B cell (primary cell): Measurements from ENCODE around the gene SPATA2L. TPM values are rescaled to one million over a fixed set of nuclear protein-coding genes. Genes with fewer than 3 reads are reported as not detected.
A peak's percentile ranks its signal among the peaks of the same experiment; 100 is the strongest.

ENCODE experiments used
- ATAC-seq: fragments of 200-7000 bp; cut with Tn5 transposase; one replicate; pipeline ENCODE4 v1.10.0; 2021; ENCODE audit warnings: low read depth, mild to moderate bottlenecking, moderate number of reproducible peaks, moderate library complexity
- CTCF ChIA-PET: fragments of 350-600 bp; sonication (Branson Sonifier 250); formaldehyde crosslinking; loops from one replicate; lab custom pipeline; 2021; ENCODE audit warnings: antibody characterized with exemption, inconsistent platforms; lab: Charles Lee
- POLR2A ChIA-PET: fragments of 350-600 bp; sonication (Branson Sonifier 250); formaldehyde crosslinking; loops from one replicate; lab custom pipeline; 2021; ENCODE audit warnings: antibody characterized with exemption; lab: Charles Lee
- DNase-seq: peaks from one replicate; pipeline ENCODE4 v3.0.0; 2013
- H2AFZ ChIP-seq: 2 replicates; pipeline ENCODE4 v1.6.1; 2012; ENCODE audit warnings: mild to moderate bottlenecking, low read depth, low read length; ENCODE audit not compliant: insufficient read depth, poor library complexity, severe bottlenecking
- H3K27ac ChIP-seq, 2 donors: 1 replicate in 1 of 2; 2 replicates in 1 of 2; pipeline ENCODE4 v1.5.1; 2012 to 2013; ENCODE audit warnings: low read length in 2 of 2, mild to moderate bottlenecking in 2 of 2, moderate library complexity in 1 of 2
- H3K27me3 ChIP-seq, 4 experiments: fragments of 200-600 bp in 1 of 4; sonication (generic) in 1 of 4; replicated peaks in 1 of 4; 1 replicate in 2 of 4; 2 replicates in 2 of 4; pipeline versions ENCODE4 v1.6.1 to v1.7.0; 2013 to 2016; ENCODE audit warnings: low read length in 3 of 4, mild to moderate bottlenecking in 2 of 4, mixed read lengths in 1 of 4, moderate library complexity in 1 of 4; ENCODE audit not compliant: insufficient read depth in 4 of 4, control insufficient read depth in 3 of 4; ENCODE audit errors: control extremely low read depth in 1 of 4
- H3K36me3 ChIP-seq, 2 experiments: replicated peaks in 1 of 2; 1 replicate in 1 of 2; 2 replicates in 1 of 2; pipeline versions ENCODE4 v1.6.1 to v1.7.1; 2013; ENCODE audit warnings: low read length in 1 of 2; ENCODE audit not compliant: insufficient read depth in 2 of 2, control insufficient read depth in 1 of 2; ENCODE audit errors: control extremely low read depth in 1 of 2, extremely low read depth in 1 of 2
- H3K4me1 ChIP-seq, 2 donors: fragments of 200-600 bp in 1 of 2; sonication (generic) in 1 of 2; 1 replicate in 1 of 2; 2 replicates in 1 of 2; pipeline versions ENCODE4 v1.5.1 to v1.6.1; 2013 to 2017; ENCODE audit warnings: low read length in 2 of 2; ENCODE audit not compliant: control insufficient read depth in 2 of 2, insufficient read depth in 2 of 2
- H3K4me2 ChIP-seq: replicated peaks from 2 replicates; pipeline ENCODE3; 2012; ENCODE audit warnings: mild to moderate bottlenecking, low read depth, low read length; ENCODE audit not compliant: poor library complexity, severe bottlenecking
- H3K4me3 ChIP-seq, 5 experiments: fragments of 200-600 bp in 1 of 5; sonication (generic) in 1 of 5; 1 replicate in 3 of 5; 2 replicates in 2 of 5; pipeline versions ENCODE4 v1.5.1 to v1.7.0; 2011 to 2016; ENCODE audit warnings: low read length in 4 of 5, mild to moderate bottlenecking in 4 of 5, low read depth in 2 of 5, control low read depth in 1 of 5, moderate library complexity in 1 of 5; ENCODE audit not compliant: insufficient read depth in 1 of 5; ENCODE audit errors: control extremely low read depth in 1 of 5, extremely low read depth in 1 of 5
- H3K79me2 ChIP-seq: fragments of 200-600 bp; sonication (generic); one replicate; pipeline ENCODE4 v1.6.0; 2016; ENCODE audit warnings: low read length; ENCODE audit not compliant: control insufficient read depth, insufficient read depth
- H3K9ac ChIP-seq: fragments of 200-600 bp; sonication (generic); 2 replicates; pipeline ENCODE4 v1.6.1; 2017; ENCODE audit warnings: mild to moderate bottlenecking, low read length, moderate library complexity
- H3K9me3 ChIP-seq, 3 donors: one replicate each; pipeline versions ENCODE4 v1.6.1 to v1.7.1; 2013; ENCODE audit warnings: low read length in 2 of 3; ENCODE audit not compliant: control insufficient read depth in 2 of 3, insufficient read depth in 1 of 3; ENCODE audit errors: control extremely low read depth in 1 of 3
- H4K20me1 ChIP-seq: 2 replicates; pipeline ENCODE4 v1.6.0; 2012; ENCODE audit warnings: mild to moderate bottlenecking, low read length; ENCODE audit not compliant: insufficient read depth, control insufficient read depth, poor library complexity, severe bottlenecking
- H3K27ac Mint-ChIP-seq: one replicate; pipeline ENCODE4 v1.8.0; 2021; ENCODE audit warnings: mixed read lengths
- H3K27me3 Mint-ChIP-seq: one replicate; pipeline ENCODE4 v1.8.0; 2021; ENCODE audit warnings: mixed read lengths
- H3K4me1 Mint-ChIP-seq: one replicate; pipeline ENCODE4 v1.8.0; 2021; ENCODE audit warnings: mixed read lengths
- H3K4me3 Mint-ChIP-seq: one replicate; pipeline ENCODE4 v1.8.0; 2021; ENCODE audit warnings: mixed read lengths
- H3K9me3 Mint-ChIP-seq: one replicate; pipeline ENCODE4 v1.8.0; 2022; ENCODE audit warnings: mixed read lengths; ENCODE audit not compliant: insufficient read depth
- WGBS: methylation state at CpG from one replicate; pipeline ENCODE4 v1.1.5; 2013; ENCODE audit warnings: missing lambda C conversion rate; ENCODE audit not compliant: insufficient coverage; 5-methylcytosine and 5-hydroxymethylcytosine counted together
- intact Hi-C: fragments of 100-400 bp; cut with micrococcal nuclease; formaldehyde crosslinking; loops from one replicate; pipeline ENCODE4 v1.10.0; 2022
- polyA minus RNA-seq: library from RNA; depleted of rRNA, polyadenylated mRNA; stranded (reverse); fragments of >200 nt; gene quantifications from 2 replicates; pipeline ENCODE4 v1.2.3, GENCODE V29; 2012
- polyA plus RNA-seq: library from polyadenylated mRNA; depleted of rRNA; stranded (reverse); fragments of >200 nt; gene quantifications from 2 replicates; pipeline ENCODE4 v1.2.3, GENCODE V29; 2012
- total RNA-seq, 2 donors: library from RNA; stranded (reverse); fragments of 120-200 nt in 1 of 2; gene quantifications; 1 replicate in 1 of 2; 2 replicates in 1 of 2; pipeline versions ENCODE4 v1.2.3 to v1.2.4, GENCODE V29; 2013 to 2022
- TF ChIP-seq, protein P1 (sequence below): fragments of 200-600 bp; IDR thresholded peaks from one replicate; pipeline ENCODE4 v1.8.0; 2022; ENCODE audit warnings: antibody characterized with exemption, mild to moderate bottlenecking

The SPATA2L gene, protein sequence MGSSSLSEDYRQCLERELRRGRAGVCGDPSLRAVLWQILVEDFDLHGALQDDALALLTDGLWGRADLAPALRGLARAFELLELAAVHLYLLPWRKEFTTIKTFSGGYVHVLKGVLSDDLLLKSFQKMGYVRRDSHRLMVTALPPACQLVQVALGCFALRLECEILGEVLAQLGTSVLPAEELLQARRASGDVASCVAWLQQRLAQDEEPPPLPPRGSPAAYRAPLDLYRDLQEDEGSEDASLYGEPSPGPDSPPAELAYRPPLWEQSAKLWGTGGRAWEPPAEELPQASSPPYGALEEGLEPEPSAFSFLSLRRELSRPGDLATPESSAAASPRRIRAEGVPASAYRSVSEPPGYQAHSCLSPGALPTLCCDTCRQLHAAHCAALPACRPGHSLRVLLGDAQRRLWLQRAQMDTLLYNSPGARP
- total RNA-seq (15.9 and 16.4 TPM in 2 replicates), polyA plus RNA-seq (32.1 and 33.0 TPM in 2 replicates), polyA minus RNA-seq (54.4 and 76.7 TPM in 2 replicates)
- total RNA-seq (2013) = 6.6 TPM

DNA sequence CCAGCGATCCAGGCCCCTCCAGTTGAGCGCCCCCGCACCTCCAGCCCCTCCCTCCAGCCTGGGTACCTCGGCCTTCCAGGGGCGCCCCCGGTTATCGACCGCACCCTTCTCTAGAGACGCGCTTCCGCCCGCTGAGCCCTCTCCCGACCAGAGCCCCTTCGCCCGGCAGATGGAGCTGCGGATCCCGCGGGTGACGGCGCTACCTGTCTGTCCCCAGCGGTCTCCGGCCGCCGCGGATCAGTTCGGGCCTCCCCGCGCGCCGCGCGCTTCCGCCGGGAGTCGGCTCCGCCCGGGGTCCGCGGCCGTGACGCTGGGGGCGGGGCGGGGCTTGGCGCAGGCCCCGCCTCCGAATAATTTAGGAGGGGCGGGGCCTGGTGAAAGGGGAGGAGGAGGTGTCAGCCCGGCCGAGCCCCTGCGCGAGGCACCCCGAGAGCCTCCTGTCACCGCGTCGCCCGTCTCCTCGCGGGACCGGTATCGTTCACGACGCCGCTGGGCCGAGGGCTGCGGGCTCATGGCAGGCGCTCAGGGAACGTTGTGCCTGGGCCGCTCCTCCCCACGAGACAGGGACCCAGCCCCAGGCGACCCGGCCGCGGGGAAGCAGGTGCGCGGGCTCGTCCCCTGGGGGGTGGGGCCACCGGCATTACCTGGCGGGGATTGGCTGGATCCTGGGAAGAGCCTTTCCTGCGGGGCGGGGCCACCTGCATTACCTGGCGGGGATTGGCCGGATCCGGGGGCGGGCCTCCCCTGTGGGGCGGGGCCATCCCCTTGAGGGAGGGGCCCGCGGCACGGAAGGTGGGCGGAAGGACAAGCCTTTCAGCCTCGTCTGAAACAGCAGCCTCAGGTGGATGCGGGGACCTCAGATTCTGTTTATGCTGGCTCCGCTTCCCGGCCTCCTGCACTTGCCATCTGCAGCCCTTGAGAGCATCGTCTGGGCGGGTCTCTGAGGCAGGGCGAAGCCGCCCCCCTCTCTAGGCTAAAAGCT, at the start of gene SPATA2L:
TSS of gene SPATA2L (minus strand) at position 281 of the 982 bp plus-strand sequence. CDS start 473 bp downstream, outside the sequence.
- Histone ChIP-seq H3K4me2 (peak within 1 kb of the TSS; percentile 96), H3K4me3 (peak within 1 kb of the TSS; percentile 17 to 73 (median 68)), H3K4me1 (peaks cover 21 to 32% of the 10 kb centered on the region in 2 donors), H4K20me1 (peaks cover 32% of the 10 kb centered on the region), H2AFZ (peak within 1 kb of the TSS; percentile 94), H3K27me3 (no peaks in the 10 kb centered on the region), H3K9me3 (no peaks in the 10 kb centered on the region), H3K36me3 (peaks cover 0 to 4% of the 10 kb centered on the region in 2 experiments), H3K9ac (peak within 1 kb of the TSS; percentile 61), H3K79me2 (peaks cover 9% of the 10 kb centered on the region), H3K27ac (peak within 1 kb of the TSS; percentile 82 to 87)
- DNase-seq (peak; percentile 98), ATAC-seq (peak; percentile 81)
- Mint-ChIP-seq H3K9me3 (no peaks in the 10 kb centered on the region), H3K27ac (peak within 1 kb of the TSS; percentile 91), H3K4me3 (peak within 1 kb of the TSS; percentile 85), H3K27me3 (no peaks in the 10 kb centered on the region), H3K4me1 (peaks cover 20% of the 10 kb centered on the region)
- under 1% methylated on average over 94 of the region's 97 CpGs for WGBS
- ChIA-PET CTCF (interaction anchor here (0.5 to 3.3 kb wide), 9 partner anchors 11 to 496 kb away, joined by 3 to 35 read pairs (median 3); no protein-coding TSS in a partner anchor), POLR2A (interaction anchor here (0.6 to 1.8 kb wide), 4 partner anchors 15 to 174 kb away, joined by 3 to 13 read pairs (median 6); partner anchors contain the start of genes CDK10 and TCF25)
- intact Hi-C loops = loop anchor here (1.0 to 10.0 kb wide), 7 partner anchors 10 to 214 kb away; partner anchors contain the start of gene FANCA
- TF ChIP-seq, protein P1, sequence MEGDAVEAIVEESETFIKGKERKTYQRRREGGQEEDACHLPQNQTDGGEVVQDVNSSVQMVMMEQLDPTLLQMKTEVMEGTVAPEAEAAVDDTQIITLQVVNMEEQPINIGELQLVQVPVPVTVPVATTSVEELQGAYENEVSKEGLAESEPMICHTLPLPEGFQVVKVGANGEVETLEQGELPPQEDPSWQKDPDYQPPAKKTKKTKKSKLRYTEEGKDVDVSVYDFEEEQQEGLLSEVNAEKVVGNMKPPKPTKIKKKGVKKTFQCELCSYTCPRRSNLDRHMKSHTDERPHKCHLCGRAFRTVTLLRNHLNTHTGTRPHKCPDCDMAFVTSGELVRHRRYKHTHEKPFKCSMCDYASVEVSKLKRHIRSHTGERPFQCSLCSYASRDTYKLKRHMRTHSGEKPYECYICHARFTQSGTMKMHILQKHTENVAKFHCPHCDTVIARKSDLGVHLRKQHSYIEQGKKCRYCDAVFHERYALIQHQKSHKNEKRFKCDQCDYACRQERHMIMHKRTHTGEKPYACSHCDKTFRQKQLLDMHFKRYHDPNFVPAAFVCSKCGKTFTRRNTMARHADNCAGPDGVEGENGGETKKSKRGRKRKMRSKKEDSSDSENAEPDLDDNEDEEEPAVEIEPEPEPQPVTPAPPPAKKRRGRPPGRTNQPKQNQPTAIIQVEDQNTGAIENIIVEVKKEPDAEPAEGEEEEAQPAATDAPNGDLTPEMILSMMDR = no peak
